OCI-M2 (cell line): Measurements from ENCODE around the gene ELOVL5.
"Not testable (repeated sequence)": the region's sequence is repeated elsewhere in the genome, so short reads cannot be mapped to it uniquely, and the experiment has no call there.

ENCODE experiments used
- DNase-seq: peaks from one replicate; lab custom pipeline; 2025; ENCODE audit not compliant: unreplicated experiment; lab: John Stamatoyannopoulos, UW

Gene ELOVL5

DNA sequence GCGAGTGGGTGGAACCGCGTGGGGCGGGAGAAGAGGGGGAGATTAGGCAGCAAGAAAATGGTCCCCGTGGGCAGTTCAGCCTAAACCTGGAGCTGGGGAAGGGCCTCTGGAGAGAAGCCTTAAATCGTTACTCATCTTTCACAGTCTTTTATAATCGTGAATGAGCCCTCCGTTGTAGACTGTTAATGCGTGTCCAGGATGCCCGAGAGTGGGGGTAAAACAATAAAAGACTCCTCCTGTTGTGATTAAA, 11.0 kb upstream of the ELOVL5 start:
- peak; percentile 74 for DNase-seq

- peak; percentile 77 for DNase-seq
Observed at GRCh38 chr6:53359095-53359842, 10.5 kb upstream of the ELOVL5 start.

DNA sequence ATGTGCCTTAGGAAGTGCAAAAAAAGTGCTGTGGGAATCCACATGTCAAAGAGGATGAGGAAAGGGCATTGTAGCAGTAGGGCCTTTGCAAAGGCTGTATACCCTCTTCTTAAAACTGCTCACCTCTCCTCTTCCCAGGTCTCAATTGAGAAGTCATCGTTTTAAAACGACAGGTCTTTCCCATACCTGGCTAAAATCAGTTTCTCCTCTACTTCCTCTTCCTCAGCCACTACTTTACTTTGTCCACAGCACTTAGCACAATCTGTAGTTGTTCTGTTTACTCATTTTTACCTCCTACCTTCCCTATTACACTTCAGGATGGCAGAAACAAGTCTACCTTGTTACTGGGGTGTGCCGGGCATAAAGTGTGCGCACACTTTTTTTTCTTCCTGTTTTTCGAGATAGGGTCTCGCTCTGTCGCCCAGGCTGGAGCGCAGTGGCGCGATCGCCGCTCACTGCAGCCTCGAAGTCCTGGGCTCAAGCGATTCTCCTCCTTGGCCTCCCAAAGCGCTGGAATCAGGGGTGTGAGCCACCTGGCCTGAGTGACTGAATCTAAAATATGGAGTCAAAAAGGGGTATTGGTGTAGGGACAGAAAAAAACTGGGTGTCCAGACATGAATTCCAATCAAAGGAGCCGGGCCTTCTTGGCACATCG, 9.8 kb upstream of the ELOVL5 start:
- DNase-seq = peak; percentile 91

- no peak for DNase-seq
Observed at GRCh38 chr6:53357576-53358360, 9.0 kb upstream of the ELOVL5 start.

GRCh38 chr6:53353624-53354023, 4.9 kb upstream of the ELOVL5 start:
- no peak for DNase-seq

DNA sequence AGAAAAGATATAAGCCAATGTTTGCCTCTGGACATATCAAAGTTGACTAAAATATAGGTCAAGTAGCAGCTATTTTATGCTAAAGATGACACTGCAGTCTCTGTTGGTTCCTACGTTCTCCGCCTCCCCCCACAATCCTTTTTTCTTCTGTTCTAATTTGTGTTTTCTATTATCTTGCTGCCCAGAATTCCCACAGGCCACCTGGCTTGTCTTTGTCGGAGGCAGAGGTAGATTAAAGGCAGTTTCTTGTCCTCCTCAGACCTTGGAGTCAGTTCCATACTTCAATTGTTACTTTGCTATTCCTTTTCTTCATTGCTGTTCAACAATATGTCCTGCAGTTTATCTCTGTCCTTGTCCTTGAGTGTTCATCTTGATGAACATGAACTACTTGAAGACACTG, 3.6 kb upstream of the ELOVL5 start:
- DNase-seq = no peak

DNA sequence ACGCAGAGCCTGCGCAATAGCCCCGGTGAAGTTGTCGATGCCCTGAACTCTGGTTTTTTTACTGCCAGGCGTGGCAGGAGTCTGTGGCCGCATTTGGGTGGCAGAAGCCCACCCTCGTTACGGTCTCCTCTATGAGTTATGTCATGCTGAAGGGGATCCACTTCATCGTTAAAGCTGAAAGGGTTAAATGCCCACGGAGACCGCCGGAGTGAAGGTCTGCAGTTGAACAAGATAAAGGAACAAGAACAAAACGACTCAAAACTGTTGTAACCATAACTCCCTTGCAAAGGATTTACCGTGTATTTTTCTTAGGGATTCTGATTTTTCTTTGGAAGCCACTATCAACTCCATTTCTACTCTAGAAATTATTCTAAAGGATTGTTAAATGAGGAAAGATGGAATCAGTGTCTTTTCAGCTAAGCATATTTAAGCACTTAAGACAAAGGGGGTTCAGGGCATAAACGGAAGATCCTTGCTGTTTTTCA, 501 bp upstream of the ELOVL5 start:
- DNase-seq = no peak

DNA sequence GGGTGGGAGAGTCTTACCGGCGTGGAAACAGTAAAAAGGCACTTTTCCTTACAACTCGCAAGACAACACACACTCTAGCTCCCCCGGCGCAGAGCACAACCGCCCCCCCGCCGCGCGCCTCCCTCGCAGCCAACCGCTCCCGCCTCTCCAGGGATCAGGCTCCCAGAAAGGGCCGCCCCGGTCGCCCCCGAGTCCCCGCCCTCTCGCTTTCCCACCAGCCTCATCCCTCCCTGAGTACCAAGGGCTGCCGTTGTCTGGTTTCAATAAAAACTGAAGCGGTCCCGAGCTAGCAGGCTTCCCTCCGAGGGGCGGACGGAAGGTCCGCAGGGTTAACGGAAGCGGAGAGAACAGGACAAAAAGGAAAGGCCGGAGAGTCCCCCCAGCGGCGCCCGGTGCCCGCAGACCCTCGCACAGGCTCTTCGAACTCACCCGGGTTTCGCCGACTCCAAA, 804 bp downstream of the ELOVL5 start:
- DNase-seq = peak; percentile 10

DNA sequence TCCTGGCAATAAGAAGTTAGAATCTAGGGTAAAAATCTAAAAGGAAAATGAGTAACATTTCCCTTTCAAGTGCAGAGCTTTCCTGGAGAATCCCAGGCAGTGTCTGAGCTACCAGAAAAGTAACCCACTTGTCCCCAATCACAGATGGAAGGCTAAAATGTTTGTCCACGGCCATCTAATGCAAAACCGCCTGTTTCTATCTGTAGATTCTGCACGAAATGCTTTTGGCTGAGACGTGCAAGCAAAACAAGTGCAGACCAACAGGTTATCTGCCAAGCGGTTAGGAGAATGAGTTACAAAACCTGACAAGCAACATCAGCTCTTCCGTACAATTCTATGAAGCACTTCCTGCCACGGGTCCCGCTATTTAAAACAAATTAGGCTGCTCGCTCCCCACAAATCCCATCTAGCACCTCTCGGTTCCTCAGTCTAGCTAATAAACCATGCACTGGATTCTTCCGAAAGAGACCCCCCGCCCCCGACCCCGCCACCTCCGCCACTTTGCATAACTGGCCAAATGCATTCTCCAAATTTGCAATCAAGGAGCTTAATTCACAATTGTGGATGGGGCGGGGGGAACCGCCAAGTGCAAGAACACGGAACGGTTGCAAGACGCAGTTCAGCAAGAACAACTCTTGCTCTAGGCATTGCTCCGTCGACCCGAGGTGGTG, 1.4 kb downstream of the ELOVL5 start:
- no peak for DNase-seq

DNA sequence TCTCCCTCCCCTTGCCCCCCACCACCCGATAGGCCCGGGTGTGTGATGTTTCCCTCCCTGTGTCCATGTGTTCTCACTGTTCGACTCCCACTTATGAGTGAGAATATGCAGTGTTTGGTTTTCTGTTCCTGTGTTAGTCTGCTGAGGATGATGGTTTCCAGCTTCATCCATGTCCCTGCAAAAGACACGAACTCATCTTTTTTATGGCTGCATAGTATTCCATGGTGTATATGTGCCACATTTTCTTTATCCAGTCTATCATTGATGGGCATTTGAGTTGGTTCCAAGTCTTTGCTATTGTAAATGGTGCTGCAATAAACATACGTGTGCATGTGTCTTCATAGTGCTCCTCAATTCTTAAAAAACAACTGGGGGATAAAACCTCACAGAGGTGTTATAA, 2.7 kb downstream of the ELOVL5 start:
- DNase-seq = not testable (repeated sequence)

- no peak for DNase-seq
Observed at GRCh38 chr6:53344969-53345368, 3.8 kb downstream of the ELOVL5 start.

DNA sequence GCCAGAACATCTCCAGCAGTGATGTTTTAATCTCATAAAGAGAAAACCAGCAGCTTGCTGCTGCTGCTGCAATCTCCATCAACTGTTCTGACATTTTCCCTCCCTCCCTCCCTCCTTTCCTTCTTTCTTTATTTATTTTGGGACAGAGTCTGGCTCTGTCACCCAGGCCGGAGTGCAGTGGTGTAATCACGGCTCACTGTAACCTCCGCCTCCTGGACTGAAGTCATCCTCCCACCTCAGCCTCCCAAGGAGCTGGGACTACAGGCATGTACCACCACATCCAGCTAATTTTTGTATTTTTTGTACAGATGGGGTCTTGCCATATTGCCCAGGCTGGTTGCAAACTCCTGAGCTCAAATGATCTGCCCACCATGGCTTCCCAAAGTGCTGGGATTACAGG, 5.7 kb downstream of the ELOVL5 start:
- no peak for DNase-seq

DNA sequence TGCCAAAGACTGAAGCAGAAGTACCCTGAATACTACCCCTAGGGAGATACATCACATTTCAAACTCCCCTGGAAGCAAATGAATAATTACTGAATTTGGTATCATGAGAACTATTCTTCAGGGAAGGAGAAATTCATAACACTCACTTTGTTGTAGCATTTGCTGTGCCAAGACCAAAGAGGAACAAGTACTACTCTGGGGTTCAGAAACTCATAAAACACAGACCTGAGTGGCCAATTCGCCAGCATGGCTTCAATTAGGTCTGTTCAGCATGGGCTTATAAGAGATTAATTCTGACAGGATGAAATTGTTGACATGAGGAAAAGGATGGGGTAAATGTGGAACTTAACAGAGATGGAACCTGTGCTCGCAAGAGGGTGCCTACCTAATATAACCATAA, 6.5 kb downstream of the ELOVL5 start:
- no peak for DNase-seq

DNA sequence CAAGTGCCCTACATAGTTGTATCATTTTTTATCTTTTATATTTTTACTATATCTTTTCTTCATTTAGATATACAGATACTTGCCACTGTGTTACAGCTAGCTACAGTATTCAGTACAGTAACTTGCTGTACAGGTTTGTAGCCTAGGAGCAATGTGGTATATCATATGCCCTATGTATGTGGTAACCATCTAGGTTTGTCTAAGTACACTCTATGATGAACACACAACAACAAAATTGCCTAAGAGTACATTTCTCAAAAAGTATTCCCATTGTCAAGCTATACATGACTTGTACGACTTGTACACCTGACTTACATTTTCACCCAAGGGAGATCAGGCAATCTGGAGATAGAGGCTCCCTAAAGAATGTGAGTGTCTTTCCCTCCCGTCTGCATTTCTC, 8.2 kb downstream of the ELOVL5 start:
- no peak for DNase-seq

GRCh38 chr6:53339424-53339823, 9.3 kb downstream of the ELOVL5 start:
- DNase-seq = no peak

- no peak for DNase-seq
Observed at GRCh38 chr6:53338304-53338703, 10.4 kb downstream of the ELOVL5 start.

DNA sequence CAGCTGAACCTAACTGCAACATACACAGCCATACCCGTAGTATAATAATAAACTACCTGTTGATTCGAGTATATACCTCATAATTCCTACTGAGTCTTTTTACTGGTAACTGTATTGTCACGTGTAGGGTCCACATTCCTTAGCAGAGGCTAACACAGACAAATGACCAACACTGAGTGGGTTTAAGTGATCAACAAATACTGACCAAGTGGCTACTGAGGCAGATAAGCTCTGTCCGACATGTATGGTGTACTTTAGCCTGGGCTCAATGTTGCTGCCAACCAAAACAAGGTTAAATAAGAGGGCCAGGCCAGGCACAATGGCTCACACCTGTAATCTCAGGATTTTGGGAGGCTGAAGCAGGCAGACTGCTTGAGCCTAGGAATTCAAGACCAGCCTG, 12.7 kb downstream of the ELOVL5 start:
- no peak for DNase-seq

DNA sequence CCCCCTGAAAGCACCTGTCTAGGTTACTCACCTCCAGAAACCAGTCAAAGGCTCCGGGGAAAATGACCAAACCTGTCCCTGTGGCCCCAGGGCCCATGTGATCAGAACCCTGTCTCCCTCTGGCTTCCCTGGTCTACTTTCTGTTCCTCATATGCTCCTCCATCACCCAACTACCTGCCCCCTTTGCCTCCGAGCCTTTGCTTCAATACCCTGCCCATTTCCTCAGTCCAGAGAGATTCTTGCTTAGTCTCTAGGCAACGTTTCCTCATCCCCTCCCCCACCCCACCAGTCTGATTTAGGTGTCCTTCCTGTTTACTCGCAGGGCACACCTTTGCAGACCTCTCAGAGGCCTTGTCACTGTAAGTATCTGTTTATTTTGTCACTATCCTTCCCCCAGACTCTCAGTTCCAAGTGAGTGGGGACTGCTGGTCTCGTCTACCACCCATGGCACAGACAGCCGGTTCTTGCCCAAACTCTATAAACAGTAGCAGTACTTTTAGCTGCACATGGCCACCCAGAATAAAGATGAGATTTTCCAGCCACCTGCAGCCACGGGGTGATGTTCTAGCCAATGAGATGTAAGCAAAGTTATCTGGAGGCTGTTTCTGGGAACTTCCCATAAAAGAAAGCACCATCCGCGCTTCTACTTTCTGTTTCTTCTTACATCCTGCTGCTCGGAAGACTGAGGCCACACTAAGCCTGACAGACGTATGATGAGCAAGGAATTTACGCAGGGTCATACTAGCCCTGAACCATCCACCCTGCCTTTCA, 13.3 kb downstream of the ELOVL5 start:
- no peak for DNase-seq

GRCh38 chr6:53333439-53334408, 15.0 kb downstream of the ELOVL5 start:
- no peak for DNase-seq

GRCh38 chr6:53331678-53332077, 17.1 kb downstream of the ELOVL5 start:
- no peak for DNase-seq
